Activated T-cell treated with anti-CD3 and anti-CD28 coated beads for 24 hours (primary cell): ENCODE data around the gene PDCD11.

ENCODE experiments used
- DNase-seq: peaks from one replicate; pipeline ENCODE4 v3.0.0-alpha.2; 2020; ENCODE audit warnings: low read depth

PDCD11 gene

GRCh38 chr10:103417601-103418000, 21.2 kb downstream of the PDCD11 start:
- no peak for DNase-seq

DNA sequence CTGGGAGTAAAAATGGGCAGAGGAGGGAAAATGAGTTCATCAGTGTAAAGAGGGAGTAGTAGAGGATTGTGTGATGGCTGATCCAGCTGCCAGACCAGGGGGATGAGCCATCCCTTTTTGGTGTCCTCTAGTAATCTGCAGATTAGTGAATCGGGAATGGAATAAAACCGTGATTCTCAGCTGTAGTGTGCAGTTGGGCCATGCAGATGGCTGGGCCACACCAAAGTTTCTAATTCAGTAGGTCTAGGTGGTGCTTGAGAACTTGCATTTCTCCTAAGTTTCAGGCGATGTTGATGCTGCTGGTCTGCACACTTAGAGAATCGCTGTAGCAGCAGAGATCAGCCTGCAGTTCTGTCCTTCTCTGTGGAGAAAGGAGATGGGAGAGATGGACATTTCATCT, 22.7 kb downstream of the PDCD11 start:
- no peak for DNase-seq

GRCh38 chr10:103423748-103424147, 27.3 kb downstream of the PDCD11 start:
- no peak for DNase-seq

GRCh38 chr10:103427866-103428265, 31.4 kb downstream of the PDCD11 start:
- no peak for DNase-seq

GRCh38 chr10:103428989-103429643, 32.7 kb downstream of the PDCD11 start:
- DNase-seq, result no peak

GRCh38 chr10:103429647-103430046, 33.2 kb downstream of the PDCD11 start:
- DNase-seq, result no peak

- no peak for DNase-seq
Measured at GRCh38 chr10:103431902-103432301, 35.5 kb downstream of the PDCD11 start.

DNA sequence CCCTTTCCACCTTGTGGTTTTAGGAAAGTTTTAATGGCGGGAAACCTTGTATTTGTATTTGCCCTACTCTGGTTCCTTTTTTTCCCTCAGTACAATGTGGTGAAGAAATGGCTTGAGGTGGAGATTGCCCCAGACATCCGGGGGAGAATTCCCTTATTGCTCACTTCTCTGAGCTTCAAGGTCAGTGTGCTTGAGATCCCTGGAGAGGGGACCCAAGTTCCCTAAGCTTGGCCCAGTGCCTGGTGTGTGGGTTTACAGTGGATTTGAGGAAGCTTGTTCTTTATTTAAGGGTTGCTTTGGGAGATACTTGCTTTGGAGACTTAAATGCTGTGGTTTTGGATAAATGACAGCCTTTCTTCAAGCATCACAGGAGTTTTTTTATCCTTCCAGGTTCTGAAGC, 37.4 kb downstream of the PDCD11 start:
- DNase-seq, result no peak

GRCh38 chr10:103439776-103440175, 43.4 kb downstream of the PDCD11 start:
- no peak for DNase-seq

- no peak for DNase-seq
Measured at GRCh38 chr10:103440416-103440815, 44.0 kb downstream of the PDCD11 start.

DNA sequence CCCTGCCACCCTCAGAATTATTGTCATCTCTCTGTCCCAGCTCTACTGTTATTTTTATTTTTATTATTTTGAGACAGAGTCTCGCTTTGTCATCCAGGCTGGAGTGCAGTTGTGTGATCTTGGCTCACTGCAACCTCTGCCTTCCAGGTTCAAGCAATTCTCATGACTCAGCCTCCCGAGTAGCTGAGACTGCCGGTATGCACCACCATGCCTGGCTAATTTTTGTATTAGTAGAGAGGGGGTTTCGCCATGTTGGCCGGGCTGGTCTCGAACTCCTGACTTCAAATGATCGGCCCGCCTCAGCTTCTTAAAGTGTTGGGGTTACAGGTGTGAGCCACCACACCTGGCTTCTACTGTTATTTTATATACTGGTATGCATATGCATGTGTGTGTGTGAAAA, 44.8 kb downstream of the PDCD11 start:
- no peak for DNase-seq

GRCh38 chr10:103441611-103442010, 45.2 kb downstream of the PDCD11 start:
- no peak for DNase-seq

GRCh38 chr10:103442031-103442461, 45.6 kb downstream of the PDCD11 start:
- no peak for DNase-seq

DNA sequence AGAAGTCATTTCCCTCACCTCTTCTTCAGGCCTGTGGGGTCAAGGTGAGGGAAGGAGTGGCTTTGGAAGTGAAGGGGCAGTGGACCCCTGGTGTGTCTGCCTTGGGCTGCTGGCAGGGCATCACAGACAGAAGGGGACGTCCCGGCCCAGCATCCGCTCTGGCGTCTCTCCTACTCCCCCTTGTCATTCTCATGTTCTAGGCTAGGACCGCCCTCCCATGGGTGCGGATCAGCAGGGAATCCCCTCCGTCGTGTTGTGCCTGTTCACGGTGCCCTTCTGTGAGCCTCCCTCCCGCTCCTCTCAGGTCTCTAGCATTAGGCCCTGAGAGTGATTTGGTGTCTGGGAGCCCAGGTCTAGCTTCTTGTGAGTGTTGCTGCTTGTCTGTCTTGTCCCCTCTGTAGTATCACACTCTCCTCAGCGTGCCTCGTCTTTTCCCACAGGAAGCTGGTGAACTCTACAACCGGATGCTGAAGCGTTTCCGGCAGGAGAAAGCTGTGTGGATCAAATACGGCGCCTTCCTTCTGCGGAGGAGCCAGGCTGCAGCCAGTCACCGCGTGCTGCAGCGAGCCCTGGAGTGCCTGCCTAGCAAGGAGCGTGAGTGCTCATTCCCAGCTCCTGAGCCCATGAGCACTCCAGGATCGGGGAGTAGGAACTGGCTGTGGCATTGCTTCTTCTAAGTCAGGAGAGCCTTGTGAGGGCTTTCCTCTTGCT, 47.2 kb downstream of the PDCD11 start:
- DNase-seq, result no peak

- no peak for DNase-seq
Measured at GRCh38 chr10:103444478-103444877, 48.1 kb downstream of the PDCD11 start.

- DNase-seq, result no peak
Measured at GRCh38 chr10:103445366-103445765, 48.9 kb downstream of the PDCD11 start.

DNA sequence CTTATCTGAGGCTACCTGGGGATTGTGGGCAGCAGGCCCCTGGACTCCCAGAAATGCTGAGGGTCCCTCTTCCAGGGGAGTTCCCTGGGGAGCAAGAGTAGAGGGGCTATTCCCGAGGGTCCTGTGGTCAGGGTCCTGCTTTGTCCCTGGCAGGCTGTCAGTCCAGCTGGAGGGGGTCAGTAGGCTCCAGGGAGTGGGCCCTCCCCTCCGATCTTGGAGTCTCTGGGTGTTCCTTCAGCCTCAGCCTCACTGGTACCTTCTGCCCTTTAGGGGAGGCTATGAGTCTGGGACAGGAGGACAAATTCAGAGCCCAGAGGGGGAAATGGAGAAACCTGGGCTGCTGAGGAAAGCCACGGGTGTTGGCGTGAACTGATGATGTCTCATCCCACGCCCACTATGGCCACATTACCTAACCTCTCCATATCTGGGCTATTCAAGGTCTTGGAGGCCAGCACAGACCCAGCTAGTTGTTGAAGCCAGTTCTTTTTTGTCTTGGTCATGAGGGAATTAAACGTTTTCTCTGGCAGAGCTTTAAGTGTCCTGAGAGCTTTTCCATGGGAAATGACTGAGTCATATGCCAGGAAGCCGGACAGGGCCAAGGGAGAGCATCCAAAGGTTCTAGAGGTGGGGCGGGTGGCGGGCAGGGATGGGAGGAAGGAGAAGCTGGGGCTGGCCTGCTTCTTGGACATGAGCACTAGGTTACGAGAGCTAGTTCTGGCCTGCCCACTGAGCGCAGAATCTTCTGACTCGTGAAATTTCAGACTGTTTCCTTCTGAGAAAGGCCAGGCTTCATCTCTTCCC, 49.5 kb downstream of the PDCD11 start:
- no peak for DNase-seq

DNA sequence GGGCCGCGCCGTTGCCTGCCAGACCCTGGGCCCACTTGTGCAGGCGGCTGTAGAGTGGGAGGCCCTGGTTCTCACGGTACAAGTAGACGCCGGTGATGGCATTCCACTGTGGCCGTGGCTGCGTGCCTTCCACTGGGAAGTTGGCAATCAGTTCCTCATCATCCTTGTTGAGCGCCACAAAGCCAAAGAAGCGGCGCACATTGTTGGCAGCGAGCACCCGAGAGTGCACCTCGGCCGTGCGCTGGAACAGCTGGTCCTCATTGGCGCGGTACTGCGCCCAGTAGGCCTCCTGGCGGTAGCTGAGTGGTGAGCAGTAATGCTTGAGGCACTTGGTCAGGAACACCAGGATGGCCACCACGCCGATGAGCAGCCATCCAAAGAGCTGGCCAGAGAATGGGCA, 50.8 kb downstream of the PDCD11 start:
- no peak for DNase-seq

DNA sequence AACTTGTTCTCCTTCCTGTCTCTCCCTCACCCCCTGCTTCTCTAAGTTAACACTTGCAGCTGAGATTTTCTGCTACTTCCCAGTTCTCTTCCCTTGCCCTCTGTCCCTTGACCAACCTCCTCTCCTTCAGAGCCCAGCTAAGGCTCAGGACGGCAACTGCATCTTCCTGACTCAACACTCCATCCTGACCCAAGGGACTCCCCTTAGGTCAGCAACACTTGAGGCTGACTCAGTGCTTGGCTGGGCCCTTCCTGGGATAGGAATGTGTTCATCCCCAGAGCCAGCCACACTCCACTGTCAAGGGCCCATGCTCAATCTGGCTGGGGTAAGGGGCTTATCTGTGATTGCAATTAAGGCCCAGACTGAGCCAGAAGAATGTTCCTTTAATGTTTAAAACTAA, 52.3 kb downstream of the PDCD11 start:
- DNase-seq, result no peak

GRCh38 chr10:103449208-103450144, 53.0 kb downstream of the PDCD11 start:
- no peak for DNase-seq

DNA sequence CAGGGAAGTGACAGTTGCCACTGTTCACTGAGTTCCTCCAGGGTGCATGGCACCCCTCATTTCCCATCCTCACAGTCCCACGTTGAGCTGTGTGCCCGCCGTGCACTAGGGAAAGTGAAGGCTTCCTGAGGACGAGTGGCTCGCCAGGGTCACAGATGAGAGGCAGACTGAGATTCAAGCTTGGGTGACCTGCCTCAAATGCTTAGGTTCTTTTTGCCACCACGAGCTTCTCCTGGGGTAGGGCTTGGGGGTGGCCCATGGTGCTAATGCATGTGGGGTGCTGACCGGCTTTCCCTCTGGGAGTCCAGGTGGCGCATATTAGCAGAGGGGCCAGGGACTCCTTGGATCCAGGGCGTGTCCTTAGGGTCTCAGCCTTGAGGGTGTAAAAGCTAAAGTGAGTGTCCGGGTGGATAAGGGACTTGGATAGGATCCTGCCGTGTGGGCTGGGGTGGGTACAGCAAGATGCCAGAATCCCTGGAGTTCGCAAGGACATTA, 53.8 kb downstream of the PDCD11 start:
- DNase-seq, result no peak
